Gastrocnemius medialis (tissue), 4 donors: ENCODE data around the gene KNDC1.

Source experiments
- POLR2A ChIP-seq, 2 donors: fragments of 450-650 bp; IDR thresholded peaks; one replicate each; pipeline ENCODE4 v1.6.1; 2017; ENCODE audit warnings: antibody characterized with exemption in 2 of 2, mild to moderate bottlenecking in 2 of 2, moderate library complexity in 2 of 2
- TF ChIP-seq, protein P1 (sequence below), 5 experiments: fragments of 450-650 bp in 3 of 5; fragments of 200-600 bp in 2 of 5; sonication (generic) in 2 of 5; IDR thresholded peaks in 4 of 5; conservative IDR thresholded peaks in 1 of 5; 1 replicate in 4 of 5; 2 replicates in 1 of 5; pipeline ENCODE4 v1.5.1; 2016 to 2019; ENCODE audit warnings: antibody characterized with exemption in 5 of 5, mild to moderate bottlenecking in 3 of 5, moderate library complexity in 3 of 5

GRCh38 chr10:133198621-133199487 lies 38.8 kb downstream of the KNDC1 start:
- no peak for TF ChIP-seq POLR2A (IDR thresholded peaks at IDR 0.05)
- TF ChIP-seq, protein P1, sequence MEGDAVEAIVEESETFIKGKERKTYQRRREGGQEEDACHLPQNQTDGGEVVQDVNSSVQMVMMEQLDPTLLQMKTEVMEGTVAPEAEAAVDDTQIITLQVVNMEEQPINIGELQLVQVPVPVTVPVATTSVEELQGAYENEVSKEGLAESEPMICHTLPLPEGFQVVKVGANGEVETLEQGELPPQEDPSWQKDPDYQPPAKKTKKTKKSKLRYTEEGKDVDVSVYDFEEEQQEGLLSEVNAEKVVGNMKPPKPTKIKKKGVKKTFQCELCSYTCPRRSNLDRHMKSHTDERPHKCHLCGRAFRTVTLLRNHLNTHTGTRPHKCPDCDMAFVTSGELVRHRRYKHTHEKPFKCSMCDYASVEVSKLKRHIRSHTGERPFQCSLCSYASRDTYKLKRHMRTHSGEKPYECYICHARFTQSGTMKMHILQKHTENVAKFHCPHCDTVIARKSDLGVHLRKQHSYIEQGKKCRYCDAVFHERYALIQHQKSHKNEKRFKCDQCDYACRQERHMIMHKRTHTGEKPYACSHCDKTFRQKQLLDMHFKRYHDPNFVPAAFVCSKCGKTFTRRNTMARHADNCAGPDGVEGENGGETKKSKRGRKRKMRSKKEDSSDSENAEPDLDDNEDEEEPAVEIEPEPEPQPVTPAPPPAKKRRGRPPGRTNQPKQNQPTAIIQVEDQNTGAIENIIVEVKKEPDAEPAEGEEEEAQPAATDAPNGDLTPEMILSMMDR (IDR thresholded peaks at IDR 0.05 in 4 of 5, conservative IDR thresholded peaks at IDR 0.05 in 1 of 5): no peak
